Activated CD8-positive, alpha-beta memory T cell treated with anti-CD3 and anti-CD28 coated beads for 1 hour (primary cell): ENCODE data around the gene RTN4RL1.

Source experiments
- DNase-seq, 2 donors: peaks; one replicate each; pipeline ENCODE4 v3.0.0-alpha.2; 2020; ENCODE audit warnings: low read depth in 1 of 2; ENCODE audit errors: extremely low read depth in 1 of 2

The RTN4RL1 gene

GRCh38 chr17:1979182-1979985 lies 45.8 kb downstream of the RTN4RL1 start:
- DNase-seq, result no peak

- DNase-seq, result no peak
These were observed 46.7 kb downstream of the RTN4RL1 start for GRCh38 chr17:1978396-1978949.

DNA sequence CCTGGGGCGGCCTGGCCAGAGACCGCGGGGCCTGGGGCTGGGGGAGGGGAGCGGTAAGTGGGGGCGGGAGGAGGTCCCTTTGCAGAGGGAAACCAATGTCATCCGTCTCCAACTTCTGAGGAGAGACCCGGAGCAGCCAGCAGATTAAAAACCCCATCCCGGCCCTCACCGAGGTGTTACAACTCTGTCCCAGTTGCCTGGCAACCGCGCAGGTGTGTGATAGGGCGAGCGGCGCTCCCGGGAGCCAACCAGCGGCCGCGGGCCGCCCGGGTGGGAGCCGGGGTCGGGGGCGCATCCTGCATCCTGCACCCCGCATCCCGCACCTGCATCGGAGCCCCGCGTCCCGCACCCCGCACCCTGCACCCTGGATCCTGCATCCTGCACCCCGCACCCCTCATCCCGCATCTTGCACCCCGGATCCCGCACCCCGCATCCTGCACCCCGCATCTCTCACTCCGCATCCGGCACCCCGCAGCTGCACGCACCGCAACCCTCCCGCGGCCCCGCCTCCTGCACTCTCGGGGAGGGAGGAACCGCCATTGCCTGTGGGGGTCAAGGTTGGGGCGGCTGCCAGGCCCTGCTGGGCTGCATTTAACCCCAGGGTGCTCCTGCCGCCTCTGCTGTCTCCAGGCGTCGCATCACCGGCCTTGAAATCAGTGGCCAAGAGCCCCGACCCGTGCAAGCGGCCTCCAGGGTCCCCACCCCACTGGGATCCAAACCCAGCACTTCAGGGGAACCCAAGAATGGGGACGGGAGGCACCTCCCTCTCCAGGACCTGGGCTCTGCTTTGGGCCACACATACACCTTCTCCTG lies 47.3 kb downstream of the RTN4RL1 start:
- DNase-seq, result no peak

DNA sequence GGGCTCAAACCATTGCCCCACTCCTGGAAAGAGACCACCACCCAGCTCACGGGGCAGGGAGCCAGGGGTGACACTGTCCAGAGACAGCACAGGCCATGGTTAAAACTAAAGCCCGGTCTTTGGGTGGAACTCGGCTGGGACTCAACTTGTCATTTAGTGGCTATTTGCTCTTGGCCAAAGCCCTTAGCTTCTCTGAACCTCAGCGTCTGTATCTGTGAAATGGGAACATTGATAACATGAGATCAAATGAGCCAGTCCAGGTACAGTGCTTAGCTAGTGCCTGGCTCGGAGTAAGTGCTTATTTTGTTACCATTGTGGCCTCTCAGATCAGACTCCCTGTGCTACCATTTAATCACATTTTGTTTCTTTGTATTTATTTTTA lies 48.5 kb downstream of the RTN4RL1 start:
- no peak for DNase-seq

- no peak for DNase-seq
These were observed 49.0 kb downstream of the RTN4RL1 start for GRCh38 chr17:1976000-1976682.

GRCh38 chr17:1975573-1975972 lies 49.6 kb downstream of the RTN4RL1 start:
- no peak for DNase-seq

DNA sequence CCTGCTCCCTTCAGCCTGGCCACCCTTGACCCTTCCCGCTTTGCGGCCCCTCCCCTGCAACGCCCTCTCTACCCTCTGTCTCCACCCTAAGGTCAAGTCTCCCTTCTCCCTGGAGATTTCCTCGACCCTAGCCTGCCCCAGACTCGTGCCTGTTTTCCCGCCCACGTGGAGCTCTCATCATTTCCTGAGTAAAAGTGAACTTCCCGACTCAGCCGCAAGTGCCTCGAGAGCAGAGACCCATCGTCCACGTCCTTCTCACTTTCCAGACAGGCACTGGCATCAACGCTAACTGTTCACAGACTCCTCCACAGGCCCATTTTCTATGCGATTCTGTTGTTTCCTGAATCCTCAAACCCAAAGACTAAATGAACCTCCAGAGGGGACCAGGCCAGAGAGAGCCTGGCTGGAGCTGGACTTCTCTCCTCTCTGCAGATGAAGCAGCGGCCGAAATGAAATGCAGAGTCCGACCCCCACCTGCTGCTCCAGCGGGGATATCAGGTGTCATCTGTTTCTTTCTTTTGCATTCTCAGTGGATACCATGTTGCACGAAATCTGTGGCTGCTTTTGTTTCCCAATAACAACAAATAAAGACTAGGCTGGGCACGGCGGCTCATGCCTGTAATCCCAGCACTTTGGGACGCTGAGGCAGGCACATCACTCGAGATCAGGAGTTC lies 52.5 kb downstream of the RTN4RL1 start:
- DNase-seq, result no peak

GRCh38 chr17:1970843-1971384 lies 54.2 kb downstream of the RTN4RL1 start:
- DNase-seq, result no peak

DNA sequence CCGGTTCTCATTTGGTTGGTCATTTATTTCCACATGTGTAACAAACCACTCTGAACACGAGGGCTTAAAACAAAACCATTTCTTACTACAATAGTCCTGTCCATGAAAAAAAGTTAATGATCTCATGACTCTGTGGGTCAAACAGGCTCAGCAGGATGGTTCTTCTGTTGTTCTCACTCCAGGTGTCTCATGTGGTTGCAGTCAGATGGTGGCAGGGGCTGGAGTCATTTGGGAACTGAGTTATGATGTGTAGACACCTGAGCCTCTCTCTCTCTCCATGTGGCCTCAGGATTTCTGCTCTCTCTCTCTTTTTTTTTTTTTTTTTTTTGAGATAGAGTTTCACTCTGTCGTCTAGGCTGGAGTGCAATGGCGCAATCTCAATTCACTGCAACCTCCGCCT lies 55.4 kb downstream of the RTN4RL1 start:
- DNase-seq, result no peak

GRCh38 chr17:1967213-1967612 lies 57.9 kb downstream of the RTN4RL1 start:
- no peak for DNase-seq

- DNase-seq, result no peak
These were observed 58.7 kb downstream of the RTN4RL1 start for GRCh38 chr17:1966274-1967086.

- DNase-seq, result no peak
These were observed 59.4 kb downstream of the RTN4RL1 start for GRCh38 chr17:1965556-1966273.

DNA sequence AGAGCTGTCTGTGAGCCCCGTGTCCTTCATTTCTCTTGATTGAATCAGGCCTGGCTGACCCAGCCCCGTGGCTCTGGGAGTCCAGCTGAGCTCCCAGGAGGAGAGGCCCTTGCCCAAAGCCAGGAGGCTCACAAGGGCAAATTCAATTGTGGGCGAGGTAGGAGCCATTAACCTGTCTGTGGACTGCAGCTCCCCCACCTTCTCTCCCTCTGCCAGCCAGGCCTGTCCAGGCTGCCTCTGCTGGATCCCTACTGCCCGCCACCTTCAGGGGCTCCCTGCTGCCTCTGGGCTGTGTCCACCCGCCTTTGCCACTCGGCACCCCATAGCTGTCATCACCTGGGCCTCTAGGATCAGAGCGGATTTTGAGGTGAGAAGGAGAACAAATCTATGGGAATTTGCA lies 61.9 kb downstream of the RTN4RL1 start:
- no peak for DNase-seq

DNA sequence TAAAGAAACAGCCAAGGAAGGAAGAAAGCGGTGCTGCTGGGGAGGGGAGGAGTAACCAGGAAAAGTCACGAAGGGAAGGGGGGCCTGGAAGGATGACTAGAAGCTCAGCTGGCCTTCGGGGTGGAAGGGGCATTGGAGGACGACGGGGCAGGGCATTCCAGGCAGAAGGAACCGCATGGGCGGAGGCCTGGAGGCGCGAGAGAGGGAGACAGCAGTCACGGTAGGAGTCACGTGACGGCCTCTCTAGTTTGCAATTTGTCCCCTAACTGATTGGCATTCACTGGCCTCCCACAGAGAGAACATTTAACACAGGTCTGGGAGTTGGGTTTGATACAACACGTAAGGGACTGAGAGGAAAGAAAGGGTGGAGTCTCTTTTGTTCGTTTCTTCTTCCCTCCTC lies 63.9 kb downstream of the RTN4RL1 start:
- DNase-seq, result no peak

DNA sequence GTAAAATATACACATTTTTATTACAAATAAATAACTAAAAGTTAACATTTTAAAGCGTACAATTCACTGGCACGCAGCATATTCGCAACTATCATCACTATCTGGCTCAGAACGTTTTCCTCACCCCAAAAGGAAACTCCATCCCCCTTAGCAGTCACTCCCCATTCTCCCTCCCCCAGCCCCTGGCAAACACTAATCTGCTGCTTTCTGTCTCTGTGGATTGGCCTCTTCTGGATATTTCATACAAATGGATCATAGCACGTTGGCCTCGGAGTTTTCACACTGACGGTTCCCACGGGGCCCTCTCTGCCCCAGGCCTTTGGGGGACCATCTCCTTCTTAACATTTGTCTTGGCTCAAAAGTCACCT lies 64.6 kb downstream of the RTN4RL1 start:
- DNase-seq, result no peak

DNA sequence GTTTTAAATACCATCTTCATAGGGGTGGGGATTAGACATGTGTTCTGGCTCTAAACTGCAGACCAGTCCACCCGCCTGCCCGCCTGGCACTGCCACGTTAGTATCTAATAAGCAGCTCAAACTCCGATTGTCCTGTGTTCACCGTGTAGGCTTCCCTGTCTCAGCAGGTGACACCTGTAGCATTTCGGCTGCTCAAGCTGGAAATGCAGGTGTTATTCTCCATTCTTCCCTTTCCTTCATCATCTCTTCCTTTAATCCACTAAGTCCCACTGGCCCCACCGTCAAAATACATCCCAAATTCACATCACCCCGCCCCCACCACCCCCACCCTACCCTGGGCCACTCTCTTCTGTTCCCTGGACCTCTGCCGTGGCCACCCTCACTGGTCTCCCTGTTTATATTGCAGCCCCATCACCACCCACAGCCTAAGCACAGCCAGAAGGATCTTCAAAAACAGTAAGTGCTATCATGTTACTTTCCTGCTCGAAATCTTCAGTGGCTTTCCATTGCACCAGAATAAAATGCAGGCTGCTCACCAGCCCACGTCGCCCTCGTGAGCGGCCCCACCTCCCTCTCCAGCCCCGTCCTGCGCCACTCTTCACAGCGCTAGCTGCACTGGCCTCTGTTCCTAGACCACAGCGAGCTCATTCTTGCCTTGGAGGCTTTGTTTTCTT lies 65.1 kb downstream of the RTN4RL1 start:
- DNase-seq, result no peak

DNA sequence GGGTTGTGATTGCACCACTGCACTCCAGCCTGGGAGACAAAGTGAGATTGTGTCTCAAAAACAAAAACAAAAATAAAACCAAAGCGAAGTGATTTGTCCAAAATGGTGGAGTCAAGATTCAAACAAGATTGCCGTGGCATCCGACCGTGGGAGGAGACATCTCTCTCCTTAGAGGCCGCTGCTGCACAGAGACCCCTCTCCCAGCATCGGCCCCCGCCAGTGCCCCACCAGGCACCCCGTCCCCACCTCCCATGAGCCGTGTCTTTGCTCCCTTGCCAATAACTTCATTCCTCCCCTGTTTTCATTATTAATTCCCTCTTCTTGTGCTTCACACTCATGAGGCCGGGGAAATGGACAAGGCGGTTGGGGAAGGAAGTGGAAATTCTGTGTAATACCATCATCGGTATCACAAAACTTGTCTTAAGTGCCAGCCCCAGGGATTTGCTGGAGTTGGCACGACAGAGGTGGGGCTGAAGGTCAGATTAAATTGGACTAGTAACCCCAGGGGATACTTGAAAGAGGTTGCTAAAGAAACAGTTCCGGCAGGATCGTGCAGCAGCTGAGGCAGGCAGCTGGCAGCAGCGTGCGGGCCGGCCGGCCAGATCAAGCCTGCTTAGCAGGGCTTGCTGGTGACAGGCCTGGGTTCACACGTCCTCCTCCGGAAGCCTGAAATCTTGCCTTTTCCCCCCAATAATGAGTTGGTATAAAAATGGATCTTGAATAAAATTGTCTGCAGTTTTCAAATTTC lies 66.8 kb downstream of the RTN4RL1 start:
- DNase-seq, result no peak

DNA sequence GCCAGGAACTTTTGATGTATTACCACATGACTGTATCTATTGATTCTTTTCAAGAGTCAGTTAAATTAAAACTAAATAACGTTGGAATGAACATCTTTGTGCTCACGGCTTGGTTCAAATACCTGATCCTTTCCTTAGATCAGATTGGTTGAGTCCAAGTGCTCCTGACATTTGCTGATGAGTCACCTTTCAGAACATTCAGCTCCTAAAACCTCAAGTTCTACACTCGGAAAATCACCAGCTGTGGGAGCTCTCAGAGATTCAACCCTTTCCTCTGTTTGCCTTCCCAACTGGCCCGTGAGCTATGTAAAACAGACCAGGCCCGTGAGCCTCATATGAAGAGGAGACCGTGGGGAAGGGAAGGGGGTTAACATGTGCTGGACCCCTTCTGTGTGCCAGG lies 68.1 kb downstream of the RTN4RL1 start:
- DNase-seq, result no peak
